Activated T-cell treated with anti-CD3 and anti-CD28 coated beads, Interleukin-2, amount 50 U/mL, for 24 hours (primary cell): Measurements from ENCODE around the gene LRG1.
A peak's percentile ranks its signal among the peaks of the same experiment; 100 is the strongest.

Experiments used
- DNase-seq: peaks from one replicate; pipeline ENCODE4 v3.0.0-alpha.2; 2020
- H3K27ac Mint-ChIP-seq: 2 replicates; pipeline ENCODE4 v1.8.0; 2020; ENCODE audit warnings: mild to moderate bottlenecking, mixed read lengths
- H3K27me3 Mint-ChIP-seq: 2 replicates; pipeline ENCODE4 v1.8.0; 2020; ENCODE audit warnings: mixed read lengths
- H3K36me3 Mint-ChIP-seq: 2 replicates; pipeline ENCODE4 v1.8.0; 2020; ENCODE audit warnings: low read depth, mixed read lengths
- H3K4me1 Mint-ChIP-seq: 2 replicates; pipeline ENCODE4 v1.8.0; 2020; ENCODE audit warnings: low read depth, mixed read lengths
- H3K4me3 Mint-ChIP-seq: 2 replicates; pipeline ENCODE4 v1.8.0; 2020; ENCODE audit warnings: mild to moderate bottlenecking, moderate library complexity, mixed read lengths
- H3K9me3 Mint-ChIP-seq: 2 replicates; pipeline ENCODE4 v1.8.0; 2020; ENCODE audit warnings: mixed read lengths

LRG1 gene

GRCh38 chr19:4517451-4518057 is 22.3 kb downstream of the LRG1 start:
- Mint-ChIP-seq H3K9me3 (no peaks in the 10 kb centered on the region), H3K4me3 (no peak overlapping the region), H3K27ac (no peak overlapping the region), H3K36me3 (no peaks in the 10 kb centered on the region), H3K27me3 (peaks cover 5% of the 10 kb centered on the region), H3K4me1 (no peaks in the 10 kb centered on the region)
- DNase-seq: no peak

DNA sequence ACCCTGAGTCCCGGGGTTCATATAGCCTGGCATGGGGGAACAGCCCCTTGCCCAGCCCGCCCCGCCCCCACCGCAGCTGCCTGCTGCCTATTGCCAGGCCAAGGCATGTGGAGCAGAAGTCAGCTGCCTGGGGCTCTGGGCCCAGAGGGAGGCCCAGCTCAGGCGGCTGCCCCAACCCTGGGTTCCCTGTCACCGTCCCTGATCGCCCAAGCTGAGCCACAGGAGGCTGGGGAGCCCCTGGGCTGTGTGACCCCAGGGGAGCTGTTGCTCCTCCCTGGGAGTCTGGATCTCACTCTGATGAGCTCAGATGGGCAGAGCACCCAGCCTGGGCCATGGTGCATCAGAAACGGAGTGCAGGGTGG is 22.9 kb downstream of the LRG1 start:
- no peak for DNase-seq
- Mint-ChIP-seq H3K4me1 (no peaks in the 10 kb centered on the region), H3K27me3 (peaks cover 5% of the 10 kb centered on the region), H3K27ac (no peak overlapping the region), H3K36me3 (no peaks in the 10 kb centered on the region), H3K9me3 (no peaks in the 10 kb centered on the region), H3K4me3 (no peak overlapping the region)

DNA sequence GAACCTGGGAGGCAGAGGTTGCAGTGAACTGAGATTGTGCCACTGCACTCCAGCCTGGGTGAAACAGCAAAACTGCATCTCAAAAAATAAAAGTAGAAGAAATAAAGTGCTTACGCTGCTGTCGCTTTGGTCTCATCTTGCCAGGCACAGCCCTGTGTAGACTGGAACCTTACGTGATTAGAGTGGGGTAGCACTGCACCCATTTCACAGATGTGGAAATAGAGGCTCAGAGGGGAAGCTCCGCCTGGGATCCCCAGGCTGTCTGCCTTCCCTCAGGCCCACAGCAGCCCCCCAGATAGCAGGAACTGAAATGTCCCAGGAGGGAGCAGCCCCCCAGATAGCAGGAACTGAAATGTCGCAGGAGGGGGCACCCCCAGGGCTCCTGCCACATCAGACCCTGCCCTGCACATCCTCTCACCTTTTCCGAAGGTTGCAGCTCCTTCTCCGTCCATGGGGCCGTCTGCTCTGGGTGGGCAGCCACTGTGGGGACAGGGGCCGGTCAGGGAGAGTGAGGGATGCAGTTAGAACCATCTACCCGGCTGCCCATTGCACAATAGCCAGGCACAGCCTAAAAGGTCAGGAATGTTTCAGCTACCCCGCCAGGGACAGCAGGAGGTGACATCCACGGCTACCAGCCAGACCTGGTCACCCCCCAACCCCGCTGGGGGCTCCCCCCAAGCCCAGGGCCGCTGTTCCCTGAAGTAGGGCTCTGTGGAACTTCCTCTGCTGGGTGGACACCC is 23.5 kb downstream of the LRG1 start:
- no peaks in the 10 kb centered on the region for H3K4me1 Mint-ChIP-seq
- no peaks in the 10 kb centered on the region for H3K9me3 Mint-ChIP-seq
- peaks cover 5% of the 10 kb centered on the region for H3K27me3 Mint-ChIP-seq
- no peak overlapping the region for H3K4me3 Mint-ChIP-seq
- no peak overlapping the region for H3K27ac Mint-ChIP-seq
- H3K36me3 Mint-ChIP-seq: no peaks in the 10 kb centered on the region
- no peak for DNase-seq

DNA sequence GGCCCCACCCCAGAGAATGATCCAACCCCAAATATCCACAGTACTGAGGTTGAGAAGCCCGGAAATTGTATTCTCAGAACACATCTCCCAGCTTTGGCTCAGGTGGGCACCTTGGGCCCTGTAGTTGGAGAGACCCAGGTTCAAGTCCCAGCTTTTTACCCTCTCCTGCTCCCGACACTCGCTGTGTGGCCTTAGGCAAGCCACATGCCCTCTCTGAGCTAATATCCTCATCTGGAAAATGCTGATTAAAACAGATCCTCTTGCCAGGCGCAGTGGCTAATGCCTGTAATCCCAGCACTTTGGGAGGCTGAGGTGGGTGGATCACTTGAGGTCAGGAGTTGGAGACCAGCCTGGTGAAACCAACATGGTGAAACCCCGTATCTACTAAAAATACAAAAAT is 24.1 kb downstream of the LRG1 start:
- no peak overlapping the region for H3K4me3 Mint-ChIP-seq
- no peak for DNase-seq
- H3K27ac Mint-ChIP-seq: no peak overlapping the region
- no peaks in the 10 kb centered on the region for H3K36me3 Mint-ChIP-seq
- no peaks in the 10 kb centered on the region for H3K9me3 Mint-ChIP-seq
- H3K4me1 Mint-ChIP-seq: no peaks in the 10 kb centered on the region
- H3K27me3 Mint-ChIP-seq: peaks cover 5% of the 10 kb centered on the region

- DNase-seq: no peak
- no peaks in the 10 kb centered on the region for H3K4me1 Mint-ChIP-seq
- no peaks in the 10 kb centered on the region for H3K9me3 Mint-ChIP-seq
- H3K27ac Mint-ChIP-seq: no peak overlapping the region
- no peaks in the 10 kb centered on the region for H3K36me3 Mint-ChIP-seq
- no peak overlapping the region for H3K4me3 Mint-ChIP-seq
- no peaks in the 10 kb centered on the region for H3K27me3 Mint-ChIP-seq
Measured at GRCh38 chr19:4513248-4513647, 26.6 kb downstream of the LRG1 start.

- no peaks in the 10 kb centered on the region for H3K36me3 Mint-ChIP-seq
- no peak for DNase-seq
Measured at GRCh38 chr19:4512070-4512469, 27.8 kb downstream of the LRG1 start.

DNA sequence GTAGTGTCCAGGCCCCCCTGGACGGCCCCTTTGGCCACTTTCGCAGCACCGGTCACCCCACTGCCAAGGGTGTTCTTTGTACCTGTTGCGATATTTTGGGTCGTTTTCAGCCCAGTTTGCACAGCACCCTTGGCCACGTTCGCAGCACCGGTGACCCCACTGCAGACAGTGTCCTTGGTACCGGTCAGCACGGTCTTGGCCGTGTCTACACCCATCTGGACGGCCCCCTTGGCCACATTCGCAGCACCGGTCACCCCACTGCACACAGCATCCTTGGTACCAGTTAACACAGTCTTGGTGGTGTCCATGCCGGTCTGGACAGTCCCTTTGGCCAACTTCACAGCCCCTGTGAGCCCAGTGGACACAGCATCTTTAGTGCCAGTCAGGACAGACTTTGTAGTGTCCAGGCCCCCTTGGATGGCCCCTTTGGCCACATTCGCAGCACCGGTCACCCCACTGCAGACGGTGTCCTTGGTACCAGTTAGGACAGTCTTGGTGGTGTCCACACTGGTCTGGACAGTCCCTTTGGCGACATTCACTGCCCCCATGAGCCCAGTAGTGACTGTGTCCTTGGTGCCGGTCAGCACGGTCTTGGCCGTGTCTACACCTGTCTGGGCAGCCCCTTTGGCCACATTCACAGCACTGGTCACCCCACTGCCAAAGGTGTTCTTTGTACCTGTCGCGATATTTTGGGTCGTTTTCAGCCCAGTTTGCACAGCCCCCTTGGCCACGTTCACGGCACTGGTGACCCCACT is 28.4 kb downstream of the LRG1 start:
- Mint-ChIP-seq H3K36me3 (no peaks in the 10 kb centered on the region), H3K9me3 (no peaks in the 10 kb centered on the region), H3K4me3 (no peak overlapping the region), H3K27me3 (no peaks in the 10 kb centered on the region), H3K4me1 (peaks cover 3% of the 10 kb centered on the region), H3K27ac (no peak overlapping the region)
- no peak for DNase-seq

More at GRCh38 chr19:4512070-4512469, 27.8 kb downstream of the LRG1 start:
- Mint-ChIP-seq H3K4me3 (no peak overlapping the region), H3K27ac (no peak overlapping the region), H3K4me1 (no peaks in the 10 kb centered on the region), H3K27me3 (no peaks in the 10 kb centered on the region), H3K9me3 (no peaks in the 10 kb centered on the region)

DNA sequence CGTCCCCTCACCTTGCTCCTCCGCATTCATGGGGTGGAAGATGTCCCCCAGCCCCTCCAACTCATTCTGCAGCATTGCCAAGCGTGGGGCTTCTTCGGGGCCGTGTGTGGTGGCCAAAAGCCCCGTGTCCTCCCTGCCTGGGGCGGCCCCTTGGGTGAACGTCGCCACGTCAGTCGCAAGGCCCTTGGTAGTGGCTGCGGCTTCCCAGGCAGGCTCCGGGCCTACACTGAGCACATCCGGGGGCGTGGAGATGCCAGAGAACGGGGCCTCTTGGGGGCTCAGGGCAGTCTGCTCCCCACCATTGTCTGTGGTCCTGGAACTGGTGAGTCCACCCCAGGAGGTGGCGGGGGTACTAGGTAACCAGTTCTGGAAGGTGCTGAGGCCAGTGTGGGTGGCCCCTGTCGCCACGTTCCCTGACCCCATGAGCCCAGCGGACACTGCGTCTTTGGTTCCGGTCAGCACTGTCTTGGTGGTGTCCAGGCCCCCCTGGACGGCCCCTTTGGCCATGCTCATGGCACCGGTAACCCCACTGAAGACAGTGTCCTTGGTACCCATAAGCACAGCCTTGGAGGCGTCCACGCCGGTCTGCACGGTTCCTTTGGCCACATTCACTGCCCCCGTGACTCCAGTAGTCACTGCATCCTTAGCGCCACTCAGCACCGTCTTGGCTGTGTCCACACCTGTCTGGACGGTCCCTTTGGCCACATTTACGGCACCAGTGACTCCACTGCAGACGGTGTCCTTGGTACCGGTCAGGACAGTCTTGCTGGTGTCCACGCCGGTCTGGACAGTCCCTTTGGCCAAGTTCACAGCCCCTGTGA is 29.2 kb downstream of the LRG1 start:
- no peaks in the 10 kb centered on the region for H3K9me3 Mint-ChIP-seq
- H3K36me3 Mint-ChIP-seq: peaks cover 5% of the 10 kb centered on the region
- H3K27me3 Mint-ChIP-seq: no peaks in the 10 kb centered on the region
- DNase-seq: no peak
- H3K27ac Mint-ChIP-seq: no peak overlapping the region
- no peak overlapping the region for H3K4me3 Mint-ChIP-seq
- H3K4me1 Mint-ChIP-seq: peaks cover 8% of the 10 kb centered on the region

DNA sequence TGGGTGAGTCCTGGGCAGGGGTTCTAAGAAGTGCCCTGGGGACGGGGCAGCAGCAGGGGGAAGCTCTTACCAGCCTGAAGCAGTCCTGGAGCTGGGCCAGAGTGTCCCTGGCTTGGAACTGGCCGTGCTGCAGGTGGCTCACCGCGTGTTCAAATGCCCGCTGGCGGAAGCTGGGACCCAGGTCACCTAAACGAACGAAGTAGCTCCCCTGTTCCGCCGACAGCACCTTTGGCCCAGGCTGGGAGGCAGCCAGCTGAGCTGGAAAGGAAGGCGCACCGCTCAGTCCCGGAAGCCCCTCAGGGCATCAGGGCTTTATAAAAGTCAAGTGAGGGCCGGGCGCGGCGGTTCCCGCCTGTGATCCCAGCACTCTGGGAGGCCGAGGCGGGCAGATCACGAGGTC is 31.1 kb downstream of the LRG1 start:
- H3K9me3 Mint-ChIP-seq: no peaks in the 10 kb centered on the region
- no peak overlapping the region for H3K4me3 Mint-ChIP-seq
- H3K27ac Mint-ChIP-seq: no peak overlapping the region
- no peak for DNase-seq
- peaks cover 8% of the 10 kb centered on the region for H3K4me1 Mint-ChIP-seq
- peaks cover 13% of the 10 kb centered on the region for H3K36me3 Mint-ChIP-seq
- no peaks in the 10 kb centered on the region for H3K27me3 Mint-ChIP-seq

DNA sequence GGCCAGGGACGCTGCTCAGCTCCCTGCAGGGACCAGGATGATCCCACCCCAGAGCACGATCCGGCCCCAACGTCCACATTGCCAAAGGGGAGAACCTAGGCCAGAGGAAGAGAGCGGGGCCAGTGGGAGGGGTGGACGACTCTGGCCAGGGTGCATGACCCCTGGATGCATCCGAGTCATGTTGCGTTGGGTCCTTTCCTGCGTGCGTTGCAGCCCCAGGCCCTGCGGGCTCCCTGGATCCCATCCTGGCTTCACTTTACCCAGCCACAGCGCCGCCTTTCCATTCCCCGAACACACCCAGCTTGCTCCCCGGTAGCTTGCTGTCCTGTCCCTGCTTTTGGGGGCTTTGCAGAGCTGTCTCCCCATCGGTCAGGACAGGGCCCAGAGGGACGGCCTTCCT is 32.0 kb downstream of the LRG1 start:
- Mint-ChIP-seq H3K4me1 (peaks cover 8% of the 10 kb centered on the region), H3K36me3 (peaks cover 14% of the 10 kb centered on the region), H3K27me3 (no peaks in the 10 kb centered on the region), H3K9me3 (no peaks in the 10 kb centered on the region), H3K27ac (no peak overlapping the region), H3K4me3 (no peak overlapping the region)
- no peak for DNase-seq

GRCh38 chr19:4507150-4507452 is 32.7 kb downstream of the LRG1 start:
- Mint-ChIP-seq H3K4me1 (peaks cover 8% of the 10 kb centered on the region), H3K27ac (no peak overlapping the region)
- no peak for DNase-seq

DNA sequence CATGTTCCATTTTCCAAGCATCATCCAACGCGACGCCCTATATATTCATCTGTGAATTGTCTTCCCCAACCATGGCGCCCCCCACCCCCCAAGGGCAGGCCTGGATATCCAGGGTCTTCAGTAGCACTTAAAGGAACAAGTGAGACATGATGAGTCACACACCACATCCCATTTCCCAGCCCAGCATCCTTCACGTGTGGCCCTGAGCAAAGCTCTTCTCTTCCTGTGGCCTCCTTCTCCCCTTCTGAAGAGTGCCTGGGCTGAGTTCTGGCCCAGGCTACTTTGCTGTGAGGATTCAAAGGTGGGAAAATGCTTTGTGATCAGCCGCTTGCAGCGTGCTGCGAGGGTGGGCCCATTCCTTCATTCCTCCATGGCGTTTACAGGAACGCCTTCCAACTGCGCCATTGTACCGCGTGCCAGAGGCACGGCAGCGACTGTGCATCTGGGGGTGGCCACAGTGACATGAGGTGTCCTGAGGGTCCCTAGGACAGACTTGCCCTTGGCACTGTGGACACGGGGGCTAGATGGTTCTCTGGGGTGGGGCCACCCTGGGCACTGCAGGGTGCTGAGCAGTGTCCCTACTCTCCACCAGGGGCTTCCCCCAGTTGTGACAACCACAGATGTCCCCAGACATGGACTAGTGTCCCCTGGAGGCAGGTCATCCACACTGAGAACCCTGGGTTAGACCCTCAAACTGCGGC is 33.2 kb downstream of the LRG1 start:
- no peak overlapping the region for H3K4me3 Mint-ChIP-seq
- no peaks in the 10 kb centered on the region for H3K27me3 Mint-ChIP-seq
- no peak for DNase-seq
- peaks cover 8% of the 10 kb centered on the region for H3K4me1 Mint-ChIP-seq
- H3K36me3 Mint-ChIP-seq: peaks cover 21% of the 10 kb centered on the region
- no peaks in the 10 kb centered on the region for H3K9me3 Mint-ChIP-seq
- peak overlapping the region; percentile 13 for H3K27ac Mint-ChIP-seq

More at GRCh38 chr19:4507150-4507452, 32.7 kb downstream of the LRG1 start:
- Mint-ChIP-seq H3K9me3 (no peaks in the 10 kb centered on the region), H3K27me3 (no peaks in the 10 kb centered on the region), H3K4me3 (no peak overlapping the region), H3K36me3 (peaks cover 19% of the 10 kb centered on the region)

DNA sequence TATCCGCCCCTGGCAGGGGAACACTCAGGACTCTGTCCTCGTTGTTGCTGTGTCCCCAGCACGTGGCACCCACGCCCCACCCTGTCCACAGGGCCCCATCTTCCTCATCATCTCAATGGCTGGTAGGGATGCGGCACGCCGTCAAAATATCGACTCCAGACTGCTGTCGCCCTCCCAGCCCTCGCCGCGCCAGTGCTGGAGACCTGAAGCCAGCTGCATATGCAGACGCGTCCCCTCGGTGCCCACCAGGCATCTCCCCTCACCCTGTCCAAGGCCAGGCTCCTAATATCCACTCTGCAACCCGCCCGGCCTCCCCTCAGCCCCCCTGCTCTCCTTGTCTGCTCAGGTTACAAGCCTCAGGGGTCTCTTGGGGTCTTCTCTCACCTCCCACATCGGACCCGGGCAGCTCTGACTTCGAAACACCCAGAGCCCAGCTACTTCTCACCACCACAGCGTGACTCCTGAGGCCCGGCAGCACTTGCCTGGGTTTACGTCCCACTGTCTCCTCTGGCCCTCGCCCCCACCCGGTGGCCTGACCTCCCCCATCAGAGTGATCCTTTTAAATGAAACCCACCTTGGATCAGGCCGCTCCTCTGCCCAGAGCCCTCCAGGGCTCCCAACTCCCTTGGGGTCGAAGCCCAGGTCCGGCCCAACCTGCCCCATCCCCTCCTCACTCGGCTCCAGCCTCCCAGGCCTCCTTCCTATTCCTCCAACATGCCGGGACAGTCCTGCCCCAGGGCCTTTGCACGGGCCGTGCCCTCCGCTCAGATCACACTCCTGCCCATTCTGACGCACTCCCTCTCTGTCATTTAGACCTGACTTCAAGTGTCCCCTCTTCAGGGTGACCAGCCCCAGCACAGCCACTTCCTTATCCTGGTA is 34.0 kb downstream of the LRG1 start:
- no peak overlapping the region for H3K4me3 Mint-ChIP-seq
- DNase-seq: no peak
- peaks cover 24% of the 10 kb centered on the region for H3K36me3 Mint-ChIP-seq
- no peaks in the 10 kb centered on the region for H3K9me3 Mint-ChIP-seq
- peaks cover 8% of the 10 kb centered on the region for H3K4me1 Mint-ChIP-seq
- no peaks in the 10 kb centered on the region for H3K27me3 Mint-ChIP-seq
- no peak overlapping the region for H3K27ac Mint-ChIP-seq
